ENCODE data around the gene PCED1A.
"Not testable (repeated sequence)": the region's sequence is repeated elsewhere in the genome, so short reads cannot be mapped to it uniquely, and the experiment has no call there.

Gene PCED1A

DNA sequence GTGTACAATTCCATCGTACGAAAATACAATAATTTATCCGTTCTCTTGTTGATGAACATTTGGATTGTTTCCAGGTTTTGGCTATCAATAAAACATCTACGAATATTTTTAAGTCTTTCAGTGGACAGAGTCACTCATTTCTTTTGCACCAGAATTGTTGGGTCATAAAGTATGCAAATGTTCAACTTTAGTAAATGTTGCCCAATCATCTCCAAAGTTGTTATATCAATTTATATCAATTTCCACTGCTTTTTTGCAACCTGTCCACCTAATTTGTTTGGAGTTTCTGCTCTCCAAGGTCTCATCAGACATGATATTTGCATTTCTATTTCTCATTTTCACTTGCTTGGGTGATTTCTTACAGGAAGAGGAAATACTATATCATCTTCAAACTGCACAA is 13.8 kb downstream of the PCED1A start:
- DNase-seq (ENCODE audit: low spot score): no peak

DNA sequence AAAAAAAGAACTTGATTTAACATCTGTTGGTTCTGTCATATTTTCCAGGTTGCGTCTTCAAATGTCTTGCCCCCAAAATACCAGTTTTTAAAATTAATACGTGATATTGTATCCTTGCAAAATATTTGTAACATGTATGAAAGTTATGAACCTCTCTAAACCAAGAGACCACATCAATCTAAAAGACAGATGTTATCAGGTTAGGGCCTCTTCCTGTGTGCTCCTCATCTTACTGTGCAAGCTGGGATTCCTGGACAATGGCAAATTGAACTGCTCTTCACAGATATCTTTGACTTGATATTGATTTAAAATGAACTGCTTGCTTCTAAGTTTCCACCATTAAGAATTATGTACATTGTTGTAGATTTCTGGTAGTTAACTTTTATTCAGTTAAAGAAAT is 14.7 kb downstream of the PCED1A start:
- peak; percentile 21 for DNase-seq (ENCODE audit: low spot score)

DNA sequence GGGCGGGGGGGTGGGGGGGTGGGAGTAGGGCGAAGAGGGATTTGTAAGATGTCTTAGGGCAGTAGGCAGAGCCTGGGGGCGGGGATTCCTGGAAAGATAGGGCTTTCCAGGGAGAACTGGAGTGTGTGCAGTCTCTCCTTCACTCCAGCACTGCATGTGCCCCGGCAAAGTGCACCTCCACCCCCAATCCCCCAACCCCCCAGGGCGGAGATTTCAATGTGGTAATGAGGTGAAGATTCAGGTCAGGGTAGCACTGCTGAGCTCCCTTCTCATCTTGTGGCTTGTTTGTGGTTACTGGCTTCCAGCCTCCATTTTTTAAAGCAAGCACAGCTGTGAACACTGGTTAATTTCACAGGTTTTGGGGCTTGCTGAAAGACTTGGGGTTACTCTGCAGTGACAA is 18.4 kb downstream of the PCED1A start:
- peak; percentile 30 for DNase-seq (ENCODE audit: low spot score)

DNA sequence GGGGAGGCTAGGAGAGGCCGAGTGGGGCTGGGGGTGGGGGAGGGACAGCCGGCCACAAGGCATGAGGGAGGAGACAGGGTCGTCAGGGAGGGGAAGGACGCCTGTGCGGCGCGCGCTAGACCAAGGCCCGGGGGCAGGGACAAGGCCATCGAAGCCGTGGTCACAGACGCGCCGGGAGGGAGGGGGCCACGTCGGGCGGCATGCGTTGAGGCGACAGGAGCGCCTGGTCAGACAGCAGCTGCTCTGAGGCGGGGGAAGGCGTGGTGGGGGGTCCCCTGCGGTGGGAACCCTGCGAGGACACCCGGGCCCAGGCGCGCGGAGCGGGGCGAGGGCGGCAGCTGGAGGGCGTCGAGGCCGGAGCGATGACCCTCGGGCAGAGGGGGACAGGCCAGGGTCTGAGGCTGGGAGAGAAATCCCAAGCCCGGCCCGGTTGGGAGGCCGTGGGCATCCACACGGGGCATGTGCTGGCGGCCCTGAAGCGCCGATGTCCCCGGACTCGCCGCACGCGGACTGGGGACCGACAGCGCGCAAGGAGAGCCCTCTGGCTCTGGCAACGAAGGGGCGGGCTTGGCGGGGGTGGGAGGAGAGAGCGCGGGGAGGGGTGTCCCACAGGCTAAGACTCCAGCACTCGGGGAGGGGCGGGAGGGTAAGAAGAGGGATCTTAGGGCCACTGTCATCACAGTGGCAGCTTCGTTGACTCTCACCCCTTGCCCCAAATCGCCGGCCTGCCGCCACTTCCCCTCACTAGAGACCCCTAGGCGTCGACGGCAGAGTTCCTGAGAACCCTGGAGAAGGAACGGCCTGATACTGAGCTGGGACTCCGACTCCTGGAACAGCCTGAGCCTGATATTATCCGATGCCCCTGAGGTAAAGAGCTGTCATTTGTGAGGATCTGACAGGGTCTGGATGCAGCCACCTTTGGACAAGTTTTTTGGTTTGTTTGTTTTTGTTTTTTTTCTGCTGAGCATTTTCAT is 19.3 kb downstream of the PCED1A start:
- no peak for DNase-seq (ENCODE audit: low spot score)

DNA sequence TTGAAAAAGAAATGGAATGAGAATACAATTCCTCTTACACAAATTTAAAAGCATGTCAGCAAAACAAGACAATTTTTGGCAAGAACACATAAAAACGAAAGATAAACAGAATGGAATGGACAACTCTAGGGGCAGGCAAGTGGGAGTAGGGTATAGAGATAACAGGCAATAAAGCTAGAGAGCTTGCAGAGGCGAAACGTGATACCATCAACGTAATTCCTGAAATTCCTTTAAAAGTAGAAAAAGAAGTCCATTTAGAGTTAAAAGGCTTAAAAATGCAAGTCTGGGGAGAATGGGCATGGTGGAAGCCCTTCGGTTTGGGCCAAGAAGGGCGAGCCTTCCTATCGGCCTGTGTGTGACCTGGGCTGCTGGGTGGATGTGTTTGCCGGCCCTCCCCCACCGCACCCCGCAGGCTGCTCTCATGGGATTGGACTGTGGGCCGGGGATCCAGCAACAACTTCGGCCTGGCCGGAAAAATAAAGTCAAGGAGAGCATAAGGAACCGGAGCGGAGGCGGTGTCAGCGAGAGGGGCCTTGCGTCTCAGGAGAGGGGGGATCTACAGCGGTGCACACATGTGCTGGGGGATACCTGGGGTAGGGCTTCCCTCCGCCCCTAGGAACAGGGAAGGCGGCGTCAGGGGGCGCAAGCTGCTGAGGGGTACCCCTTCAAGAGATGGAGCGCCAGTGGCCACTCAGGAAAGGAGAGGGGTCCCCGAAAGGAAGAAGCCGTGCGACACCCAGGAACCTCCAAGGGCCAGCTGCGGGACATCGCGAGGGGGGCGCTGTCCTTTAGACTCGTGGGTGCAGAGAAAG is 20.2 kb downstream of the PCED1A start:
- no peak for DNase-seq (ENCODE audit: low spot score)

DNA sequence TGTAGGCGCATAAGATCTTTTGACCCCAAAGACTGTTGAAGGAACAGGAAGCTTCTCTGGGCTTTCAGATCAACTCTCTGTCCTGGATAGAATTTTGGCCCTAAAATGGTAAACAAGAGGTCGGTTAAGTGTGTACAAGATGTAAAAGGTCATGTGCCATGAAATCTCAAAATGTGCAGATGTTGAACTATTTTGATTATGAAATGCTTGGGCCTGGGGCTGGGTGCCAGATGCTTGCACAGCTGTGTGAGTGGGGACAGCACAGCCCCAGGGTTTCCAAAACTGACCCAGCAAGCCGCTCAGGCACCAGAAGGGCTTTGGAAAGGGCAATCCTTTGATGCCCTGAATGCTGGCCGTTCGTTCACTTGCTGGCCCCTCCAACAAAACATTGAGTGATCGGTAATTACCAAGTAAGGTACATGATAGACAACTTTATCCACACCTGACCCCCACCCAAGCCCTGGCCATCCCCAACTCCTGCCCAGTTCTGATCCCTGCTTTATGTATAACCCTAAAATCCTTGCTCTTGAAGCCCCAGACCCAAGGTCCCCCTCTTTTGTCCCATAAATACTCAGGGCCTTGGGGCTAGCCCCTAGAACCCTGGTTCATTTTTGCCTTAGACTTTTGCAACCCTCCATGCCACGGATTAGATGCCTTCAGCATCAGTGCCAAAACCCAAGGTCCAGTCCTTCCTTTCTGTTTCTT is 22.4 kb downstream of the PCED1A start:
- no peak for DNase-seq (ENCODE audit: low spot score)

DNA sequence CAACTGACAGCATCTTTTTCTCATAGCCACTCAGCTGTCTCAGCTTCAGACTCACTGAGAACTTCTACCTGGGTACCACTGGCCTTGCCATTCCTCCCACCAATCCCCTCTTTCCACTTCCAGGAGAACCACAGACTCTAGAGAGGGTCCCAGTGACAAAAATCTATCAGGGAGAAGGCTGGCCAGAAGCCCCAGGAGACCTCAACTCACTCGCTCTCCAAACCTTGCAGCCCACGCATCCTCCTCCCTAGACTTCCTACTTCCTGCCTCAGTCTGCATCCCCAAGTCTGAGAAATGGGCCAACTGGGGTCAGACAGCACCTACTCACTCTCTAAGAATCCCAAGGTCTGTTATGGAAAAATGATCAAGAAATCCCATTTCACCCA is 23.1 kb downstream of the PCED1A start:
- no peak for DNase-seq (ENCODE audit: low spot score)

DNA sequence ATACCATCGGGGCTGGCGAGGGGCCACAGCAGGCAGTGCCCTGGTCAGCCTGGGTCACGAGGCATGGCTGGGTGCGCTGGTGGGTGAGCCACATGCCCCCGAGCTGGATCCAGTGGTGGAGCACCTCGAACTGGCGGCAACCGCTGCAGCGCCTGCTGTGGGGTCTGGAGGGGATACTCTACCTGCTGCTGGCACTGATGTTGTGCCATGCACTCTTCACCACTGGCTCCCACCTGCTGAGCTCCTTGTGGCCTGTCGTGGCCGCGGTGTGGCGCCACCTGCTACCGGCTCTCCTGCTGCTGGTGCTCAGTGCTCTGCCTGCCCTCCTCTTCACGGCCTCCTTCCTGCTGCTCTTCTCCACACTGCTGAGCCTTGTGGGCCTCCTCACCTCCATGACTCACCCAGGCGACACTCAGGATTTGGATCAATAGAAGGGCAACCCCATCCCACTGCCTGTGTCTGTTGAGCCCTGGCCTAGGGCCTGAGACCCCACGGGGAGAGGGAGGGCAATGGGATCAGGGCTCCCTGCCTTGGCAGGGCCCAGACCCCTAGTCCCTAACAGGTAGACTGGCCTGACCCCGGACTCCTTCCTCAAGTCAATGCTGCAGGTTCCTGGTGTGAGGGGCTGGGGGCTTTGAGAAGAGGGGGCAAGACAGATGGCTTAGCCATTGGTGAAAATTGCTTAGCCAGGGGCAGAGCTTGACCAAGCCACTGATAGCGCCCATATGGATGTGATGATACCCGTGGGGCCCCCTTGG is 23.7 kb downstream of the PCED1A start:
- peak; percentile 27 for DNase-seq (ENCODE audit: low spot score)

DNA sequence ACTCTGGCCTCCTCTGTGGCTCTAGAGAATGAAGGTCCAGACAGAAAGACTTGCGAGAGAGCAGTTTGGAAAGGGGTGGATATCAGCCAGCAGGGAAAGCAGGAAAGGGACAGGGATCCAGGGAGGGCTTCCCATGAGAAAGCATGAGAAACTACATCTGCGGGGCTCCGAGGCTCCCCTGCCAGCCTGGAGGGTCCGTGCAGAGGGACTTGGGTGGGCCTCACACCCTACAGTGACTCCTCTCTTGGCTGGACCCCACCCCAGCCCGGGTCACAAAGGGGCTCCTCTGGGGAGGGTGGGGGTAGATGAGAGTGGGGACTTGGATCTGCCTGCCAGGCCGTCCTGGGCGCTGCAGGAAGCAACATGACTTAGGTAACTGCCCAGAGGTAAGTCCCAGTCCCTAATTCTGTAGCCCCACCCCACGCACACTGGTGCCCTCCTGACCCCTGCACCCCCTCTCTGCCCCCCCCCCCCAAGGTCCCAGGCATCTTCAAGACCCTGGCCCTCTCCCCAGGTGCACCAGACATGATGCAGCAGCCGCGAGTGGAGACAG is 24.3 kb downstream of the PCED1A start, which contains the start of gene TMEM239:
Gene TMEM239 (plus strand): TSS at position 335 of the 553 bp plus-strand sequence. CDS start 191 bp downstream, at position 526.
- DNase-seq (ENCODE audit: low spot score): no peak

DNA sequence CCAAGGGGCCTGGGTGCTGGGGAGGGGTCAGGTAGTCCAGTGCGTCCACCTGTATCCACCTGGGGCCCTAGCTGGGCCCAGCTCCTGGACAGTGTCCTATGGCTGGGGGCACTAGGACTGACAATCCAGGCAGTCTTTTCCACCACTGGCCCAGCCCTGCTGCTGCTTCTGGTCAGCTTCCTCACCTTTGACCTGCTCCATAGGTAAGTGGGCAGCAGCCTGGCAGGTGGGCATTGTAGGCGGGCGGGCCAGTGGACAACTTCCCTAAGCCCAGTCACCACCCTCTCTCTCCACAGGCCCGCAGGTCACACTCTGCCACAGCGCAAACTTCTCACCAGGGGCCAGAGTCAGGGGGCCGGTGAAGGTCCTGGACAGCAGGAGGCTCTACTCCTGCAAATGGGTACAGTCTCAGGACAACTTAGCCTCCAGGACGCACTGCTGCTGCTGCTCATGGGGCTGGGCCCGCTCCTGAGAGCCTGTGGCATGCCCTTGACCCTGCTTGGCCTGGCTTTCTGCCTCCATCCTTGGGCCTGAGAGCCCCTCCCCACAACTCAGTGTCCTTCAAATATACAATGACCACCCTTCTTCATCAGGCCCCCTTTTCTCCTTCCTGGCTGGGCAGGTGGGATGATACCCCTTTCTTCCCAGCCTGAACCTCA is 25.1 kb downstream of the PCED1A start:
- DNase-seq (ENCODE audit: low spot score): no peak

DNA sequence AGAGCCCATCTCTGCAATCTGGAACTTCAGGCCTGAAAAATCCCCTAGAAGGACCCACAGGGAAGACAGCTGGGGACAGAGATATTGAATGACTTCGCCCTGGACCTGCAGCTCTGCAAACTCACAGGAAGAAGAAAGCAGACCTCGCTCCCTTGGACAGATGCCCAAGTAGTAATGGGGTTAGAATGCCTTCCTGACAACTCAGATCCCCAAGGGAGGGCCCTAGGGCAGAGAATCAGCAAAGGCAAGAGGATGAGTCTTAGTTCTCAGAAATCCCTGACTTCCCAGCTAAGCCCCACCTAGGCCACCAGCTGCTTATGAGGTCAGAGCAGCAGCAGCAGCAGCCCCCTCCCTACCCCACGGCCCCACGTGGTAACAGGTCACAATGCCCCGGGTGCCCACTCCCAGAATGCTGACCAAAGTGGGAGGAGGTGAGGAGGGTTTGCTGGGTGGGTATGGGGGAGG is 25.8 kb downstream of the PCED1A start, which contains the start of gene C20orf141:
Gene C20orf141 (plus strand): TSS at position 401 of the 465 bp plus-strand sequence. CDS start 198 bp downstream, outside the sequence.
- DNase-seq (ENCODE audit: low spot score): peak; percentile 34

DNA sequence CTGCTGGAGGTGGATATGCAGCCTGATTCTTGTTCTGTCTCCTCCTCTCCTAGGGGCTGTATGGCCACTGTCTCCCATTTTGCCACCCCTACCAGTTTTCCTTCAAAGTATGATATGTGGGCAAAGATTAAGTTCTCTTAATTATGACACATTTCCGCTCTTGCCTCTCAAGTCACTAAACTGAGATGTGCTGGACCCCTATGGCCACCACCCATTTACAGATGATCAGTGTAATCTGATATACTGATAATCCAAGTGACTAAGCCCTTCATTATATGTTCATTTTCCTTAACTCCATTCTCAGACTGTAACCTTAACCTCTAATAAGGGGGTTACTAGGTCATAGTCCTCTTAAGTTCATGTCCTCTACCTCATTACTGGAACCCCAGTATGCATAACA is 26.4 kb downstream of the PCED1A start:
- DNase-seq (ENCODE audit: low spot score): no peak

DNA sequence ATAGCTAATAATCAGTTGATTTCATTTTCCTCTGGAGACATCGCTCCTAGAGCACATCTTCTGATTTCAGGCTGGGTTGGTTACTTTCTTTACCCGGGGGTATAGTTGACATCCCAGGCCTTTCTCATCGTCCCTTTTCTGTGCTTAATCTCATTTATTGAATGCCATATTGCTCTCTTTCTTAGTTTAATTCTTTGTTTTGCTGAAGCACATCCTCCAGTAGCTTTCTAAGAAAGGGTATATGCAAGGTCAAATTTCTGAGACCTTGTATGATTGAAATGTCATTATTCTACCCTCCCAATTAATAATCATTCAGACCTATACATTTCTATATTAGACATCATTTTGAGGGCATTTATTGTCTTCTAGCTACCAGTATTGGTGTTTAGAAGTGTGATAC is 28.3 kb downstream of the PCED1A start:
- DNase-seq (ENCODE audit: low spot score): no peak

DNA sequence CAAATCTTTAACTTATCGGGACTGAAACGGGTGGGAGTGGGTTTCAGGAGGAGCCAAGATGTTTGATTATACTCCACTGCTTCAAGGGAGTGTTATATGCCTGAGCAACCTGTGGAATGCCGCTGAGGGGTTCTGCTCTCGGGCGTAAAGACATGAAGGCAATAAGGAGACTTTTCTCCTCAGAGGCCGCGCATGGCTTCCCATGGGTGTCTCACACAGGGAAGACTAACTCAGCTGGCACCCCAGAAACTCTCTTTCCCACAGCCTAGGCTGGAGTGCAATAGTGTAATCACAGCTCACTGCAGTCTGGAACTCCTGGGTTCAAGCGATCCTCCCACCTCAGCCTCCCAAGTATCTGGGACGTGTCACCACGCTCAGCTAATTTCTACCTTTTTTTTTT is 30.8 kb downstream of the PCED1A start:
- DNase-seq (ENCODE audit: low spot score): no peak

DNA sequence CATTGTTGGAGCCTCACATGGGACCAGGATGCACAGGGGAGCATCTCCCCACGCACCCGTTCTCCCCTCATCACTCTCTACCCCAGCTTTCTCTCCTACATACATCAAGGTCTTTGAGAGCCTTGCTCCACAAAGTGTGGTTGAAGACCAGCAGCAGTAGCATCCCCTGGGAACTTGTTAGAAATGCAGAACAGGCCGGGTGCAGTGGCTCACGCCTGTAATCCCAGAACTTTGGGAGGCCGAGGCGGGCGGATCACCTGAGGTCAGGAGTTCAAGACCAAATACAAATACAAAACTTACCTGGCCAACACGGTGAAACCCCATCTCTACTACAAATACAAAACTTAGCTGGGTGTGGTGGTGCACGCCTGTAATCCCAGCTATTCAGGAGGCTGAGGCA is 32.5 kb downstream of the PCED1A start:
- not testable (repeated sequence) for DNase-seq (ENCODE audit: low spot score)

DNA sequence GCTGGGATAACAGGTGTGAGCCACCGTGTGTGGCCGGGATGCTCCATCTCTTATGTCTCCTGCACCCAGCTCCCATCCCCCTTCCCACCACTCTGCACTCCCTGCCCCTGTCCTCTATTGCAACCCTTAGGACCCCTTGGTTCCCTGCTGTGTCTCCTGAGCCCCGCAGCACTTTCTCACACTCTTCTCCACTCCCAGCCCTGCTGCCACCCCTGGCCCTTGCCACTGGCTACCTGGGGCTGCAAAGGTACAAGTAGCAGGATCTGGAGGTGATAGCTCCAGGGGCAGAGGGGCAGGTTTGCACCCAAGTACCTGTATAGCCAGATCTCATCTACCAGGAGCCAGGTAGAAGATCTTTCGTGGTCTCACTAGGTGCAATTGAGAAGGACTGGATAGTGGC is 33.4 kb downstream of the PCED1A start:
- DNase-seq (ENCODE audit: low spot score): no peak

DNA sequence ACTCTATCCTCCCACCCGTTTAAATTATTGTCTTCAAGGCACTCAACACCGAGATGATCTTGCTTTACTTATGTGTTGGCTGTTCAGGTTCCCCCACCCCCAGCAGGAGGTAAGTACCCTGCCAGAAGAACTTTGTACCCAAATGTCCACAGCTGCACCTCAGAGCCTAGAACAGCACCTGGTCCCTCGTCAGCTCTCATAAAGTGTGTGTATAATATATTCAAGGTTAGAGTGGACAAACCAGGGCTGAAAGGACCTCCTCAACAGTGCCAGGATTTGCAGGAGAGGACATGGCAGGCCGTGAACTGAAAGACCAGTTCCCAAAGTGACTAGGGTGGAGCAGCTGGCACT is 34.1 kb downstream of the PCED1A start:
- peak; percentile 33 for DNase-seq (ENCODE audit: low spot score)

DNA sequence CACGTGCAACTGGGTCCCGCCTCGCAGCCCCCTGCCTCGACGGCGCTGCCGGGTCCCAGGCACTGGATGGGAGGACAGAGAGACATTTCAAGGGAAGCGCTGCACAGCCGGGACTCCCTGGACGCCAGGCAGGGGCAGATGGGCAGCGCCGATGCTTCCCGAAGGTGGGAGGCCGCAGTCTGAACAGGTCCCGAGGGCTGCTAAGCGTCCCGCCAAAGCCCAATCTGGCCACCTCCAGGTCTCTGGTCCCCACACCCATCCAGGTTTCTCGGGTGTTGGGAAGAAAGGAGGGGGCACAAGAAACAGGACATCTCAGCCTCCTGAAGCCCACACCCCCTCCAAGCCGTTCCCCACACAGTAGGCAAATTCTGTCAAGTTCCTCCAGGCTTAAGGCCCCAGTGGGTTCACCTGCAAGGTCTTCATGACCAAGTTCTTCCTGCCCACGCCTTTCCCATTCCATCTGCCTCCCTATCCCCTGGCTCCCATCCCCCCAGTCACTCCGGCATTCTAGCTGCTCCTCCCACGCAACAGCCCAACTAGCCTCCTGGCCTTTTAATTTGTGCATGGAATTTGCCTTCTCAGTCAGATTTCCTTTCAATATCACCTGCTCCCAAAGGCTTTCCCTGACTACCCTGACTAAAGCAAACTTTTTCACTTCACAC is 34.6 kb downstream of the PCED1A start:
- peak; percentile 76 for DNase-seq (ENCODE audit: low spot score)

DNA sequence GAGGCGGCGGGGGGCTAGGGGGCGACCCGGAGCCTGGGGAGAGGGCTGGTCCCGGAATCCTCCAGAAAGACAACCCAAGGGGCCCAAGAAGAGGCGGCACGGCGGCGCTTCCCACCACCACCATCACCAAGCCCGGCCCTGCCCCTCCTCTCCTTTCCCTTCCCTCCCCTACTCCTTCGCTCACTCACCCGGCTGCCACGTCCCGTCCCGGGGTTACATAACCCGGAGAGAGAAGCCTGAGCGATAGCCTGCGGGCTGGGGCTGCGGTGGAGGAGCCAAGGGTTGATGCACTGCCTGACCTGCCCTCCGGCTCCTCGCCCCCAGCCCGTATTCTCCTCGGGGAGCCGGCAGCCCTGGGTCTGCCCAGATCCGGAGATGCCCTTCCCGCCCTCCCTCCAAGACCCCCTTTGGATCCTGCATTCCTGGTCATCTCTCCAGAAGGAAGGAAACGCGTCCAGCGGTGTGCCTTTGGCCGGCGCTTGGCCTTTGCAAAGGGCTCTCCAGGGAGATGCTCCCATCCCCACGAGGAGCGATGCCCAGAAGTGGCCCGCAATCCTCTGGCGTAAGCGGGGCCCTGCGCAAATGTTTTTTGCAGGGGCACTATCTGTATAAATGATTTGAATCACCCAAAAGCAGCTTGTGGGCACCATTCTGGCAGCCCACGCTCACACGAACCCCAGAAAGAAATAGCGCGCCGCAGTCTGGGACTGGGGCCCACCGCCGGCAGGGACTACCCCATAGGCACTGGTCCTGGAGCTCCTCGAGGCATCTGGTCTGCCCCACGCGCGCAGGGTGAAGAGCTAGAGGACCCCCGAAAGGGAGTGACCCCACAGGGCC is 35.4 kb downstream of the PCED1A start:
- DNase-seq (ENCODE audit: low spot score): no peak

All from SW480 (cell line).